Fibroblast of skin of right quadriceps (primary cell): Measurements from ENCODE around the gene SLC2A6.
A peak's percentile ranks its signal among the peaks of the same experiment; 100 is the strongest.

Source experiments
- DNase-seq: peaks from one replicate; pipeline ENCODE4 v3.0.0-alpha.2; 2013

SLC2A6 gene

GRCh38 chr9:133476036-133476931 lies 2.6 kb downstream of the SLC2A6 start:
- no peak for DNase-seq

GRCh38 chr9:133475292-133476012 lies 3.4 kb downstream of the SLC2A6 start:
- no peak for DNase-seq

- no peak for DNase-seq
Measured at GRCh38 chr9:133474853-133475252, 4.0 kb downstream of the SLC2A6 start.

- no peak for DNase-seq
Measured at GRCh38 chr9:133474215-133474614, 4.7 kb downstream of the SLC2A6 start.

GRCh38 chr9:133473743-133474142 lies 5.2 kb downstream of the SLC2A6 start:
- no peak for DNase-seq

- no peak for DNase-seq
Measured at GRCh38 chr9:133472753-133473378, 6.0 kb downstream of the SLC2A6 start.

- no peak for DNase-seq
Measured at GRCh38 chr9:133472277-133472645, 6.6 kb downstream of the SLC2A6 start.

- DNase-seq: no peak
Measured at GRCh38 chr9:133471551-133472276, 7.2 kb downstream of the SLC2A6 start.

- DNase-seq: no peak
Measured at GRCh38 chr9:133470988-133471387, 7.9 kb downstream of the SLC2A6 start.

- no peak for DNase-seq
Measured at GRCh38 chr9:133470427-133470924, 8.4 kb downstream of the SLC2A6 start.

- no peak for DNase-seq
Measured at GRCh38 chr9:133468777-133469421, 10.0 kb downstream of the SLC2A6 start.

GRCh38 chr9:133468374-133468773 lies 10.5 kb downstream of the SLC2A6 start:
- DNase-seq: no peak

- DNase-seq: no peak
Measured at GRCh38 chr9:133467101-133467500, 11.8 kb downstream of the SLC2A6 start.

- DNase-seq: no peak
Measured at GRCh38 chr9:133465984-133466383, 12.9 kb downstream of the SLC2A6 start.

- DNase-seq: no peak
Measured at GRCh38 chr9:133464638-133465037, 14.3 kb downstream of the SLC2A6 start.

GRCh38 chr9:133463864-133464615 lies 14.9 kb downstream of the SLC2A6 start:
- no peak for DNase-seq

- no peak for DNase-seq
Measured at GRCh38 chr9:133463234-133463863, 15.6 kb downstream of the SLC2A6 start.

GRCh38 chr9:133461975-133462374 lies 16.9 kb downstream of the SLC2A6 start:
- DNase-seq: no peak

GRCh38 chr9:133460405-133461175 lies 18.3 kb downstream of the SLC2A6 start:
- peak; percentile 34 for DNase-seq
